Adrenal gland (tissue), 5 donors: Measurements from ENCODE around the gene LRRN4CL.

Experiments
- CTCF ChIP-seq, 6 experiments: fragments of 450-650 bp in 4 of 6; fragments of 200-600 bp in 2 of 6; sonication (generic) in 1 of 6; IDR thresholded peaks; 1 replicate in 5 of 6; 2 replicates in 1 of 6; pipeline versions ENCODE4 v1.5.1 to v1.8.0; 2016 to 2021; ENCODE audit warnings: antibody characterized with exemption in 6 of 6, mild to moderate bottlenecking in 2 of 6, moderate library complexity in 1 of 6
- POLR2A ChIP-seq, 2 donors: fragments of 450-650 bp; IDR thresholded peaks; one replicate each; pipeline ENCODE4 v1.6.1; 2017; ENCODE audit warnings: antibody characterized with exemption in 2 of 2, mild to moderate bottlenecking in 2 of 2, moderate library complexity in 1 of 2
- donor health status: DM: no; HTN: no; CAD: no.

GRCh38 chr11:62716206-62716605, 26.9 kb upstream of the LRRN4CL start:
- TF ChIP-seq CTCF (IDR thresholded peaks at IDR 0.05), result no peak
- no peak for TF ChIP-seq POLR2A (IDR thresholded peaks at IDR 0.05)
